Osteocyte (in vitro differentiated cells): ENCODE data around the gene HDAC4. TPM values are rescaled to one million over a fixed set of nuclear protein-coding genes. Genes with fewer than 3 reads are reported as not detected.

ENCODE experiments used
- DNase-seq: peaks from one replicate; pipeline ENCODE4 v3.0.0; 2021; ENCODE audit warnings: mixed read lengths; ENCODE audit not compliant: unreplicated experiment; ENCODE audit errors: extremely low spot score
- H3K27ac Mint-ChIP-seq: one replicate; pipeline ENCODE4 v1.8.0; 2021; ENCODE audit warnings: mild to moderate bottlenecking, mixed read lengths; ENCODE audit not compliant: unreplicated experiment
- H3K27me3 Mint-ChIP-seq: one replicate; pipeline ENCODE4 v1.8.0; 2021; ENCODE audit warnings: mixed read lengths; ENCODE audit not compliant: unreplicated experiment
- H3K36me3 Mint-ChIP-seq: one replicate; pipeline ENCODE4 v1.8.0; 2021; ENCODE audit warnings: mixed read lengths; ENCODE audit not compliant: unreplicated experiment
- H3K4me1 Mint-ChIP-seq: one replicate; pipeline ENCODE4 v1.8.0; 2021; ENCODE audit warnings: mixed read lengths; ENCODE audit not compliant: unreplicated experiment
- H3K4me3 Mint-ChIP-seq: one replicate; pipeline ENCODE4 v1.8.0; 2021; ENCODE audit warnings: mild to moderate bottlenecking, moderate library complexity, mixed read lengths; ENCODE audit not compliant: unreplicated experiment
- H3K9me3 Mint-ChIP-seq: one replicate; pipeline ENCODE4 v1.8.0; 2021; ENCODE audit warnings: mixed read lengths; ENCODE audit not compliant: unreplicated experiment
- CTCF ChIP-seq: fragments of 200-600 bp; sonication (generic); IDR thresholded peaks from 2 replicates; pipeline ENCODE4 v1.5.0; 2021; ENCODE audit warnings: antibody characterized with exemption, mild to moderate bottlenecking, moderate library complexity
- total RNA-seq: library from RNA; stranded (reverse); gene quantifications from 2 replicates; pipeline ENCODE4 v1.2.1, GENCODE V29; 2021

The HDAC4 gene
- total RNA-seq, 1 donor from 2014 or later, result 30.3 TPM

GRCh38 chr2:239101071-239101470, 299.7 kb downstream of the HDAC4 start:
- no peaks in the 10 kb centered on the region for H3K27me3 Mint-ChIP-seq
- no peak for DNase-seq
- H3K4me3 Mint-ChIP-seq, result no peak overlapping the region
- H3K4me1 Mint-ChIP-seq, result no peaks in the 10 kb centered on the region
- no peaks in the 10 kb centered on the region for H3K9me3 Mint-ChIP-seq
- no peak for TF ChIP-seq CTCF
- peaks cover 4% of the 10 kb centered on the region for H3K36me3 Mint-ChIP-seq
- H3K27ac Mint-ChIP-seq, result no peak overlapping the region

GRCh38 chr2:239099474-239099873, 301.3 kb downstream of the HDAC4 start:
- no peaks in the 10 kb centered on the region for H3K4me1 Mint-ChIP-seq
- H3K9me3 Mint-ChIP-seq, result no peaks in the 10 kb centered on the region
- no peak for TF ChIP-seq CTCF
- H3K27ac Mint-ChIP-seq, result no peak overlapping the region
- DNase-seq, result no peak
- H3K4me3 Mint-ChIP-seq, result no peak overlapping the region
- H3K27me3 Mint-ChIP-seq, result no peaks in the 10 kb centered on the region
- H3K36me3 Mint-ChIP-seq, result peaks cover 2% of the 10 kb centered on the region

GRCh38 chr2:239098288-239098970, 302.4 kb downstream of the HDAC4 start:
- H3K27me3 Mint-ChIP-seq, result no peaks in the 10 kb centered on the region
- H3K27ac Mint-ChIP-seq, result no peak overlapping the region
- H3K9me3 Mint-ChIP-seq, result no peaks in the 10 kb centered on the region
- peaks cover 2% of the 10 kb centered on the region for H3K36me3 Mint-ChIP-seq
- DNase-seq, result no peak
- no peak overlapping the region for H3K4me3 Mint-ChIP-seq
- TF ChIP-seq CTCF, result no peak
- H3K4me1 Mint-ChIP-seq, result no peaks in the 10 kb centered on the region

- Mint-ChIP-seq H3K36me3 (peaks cover 2% of the 10 kb centered on the region), H3K27ac (no peak overlapping the region), H3K4me1 (no peaks in the 10 kb centered on the region), H3K4me3 (no peak overlapping the region), H3K27me3 (no peaks in the 10 kb centered on the region), H3K9me3 (no peaks in the 10 kb centered on the region)
- DNase-seq, result no peak
- no peak for TF ChIP-seq CTCF
Measured at GRCh38 chr2:239097428-239097696, 303.5 kb downstream of the HDAC4 start.

- Mint-ChIP-seq H3K4me3 (no peak overlapping the region), H3K27me3 (no peaks in the 10 kb centered on the region), H3K9me3 (no peaks in the 10 kb centered on the region), H3K36me3 (peaks cover 2% of the 10 kb centered on the region), H3K27ac (no peak overlapping the region), H3K4me1 (no peaks in the 10 kb centered on the region)
- TF ChIP-seq CTCF, result no peak
- DNase-seq, result no peak
Measured at GRCh38 chr2:239096676-239097427, 304.0 kb downstream of the HDAC4 start.
